HepG2 (cell line): ENCODE data around the gene SH2D3A. TPM values are rescaled to one million over a fixed set of nuclear protein-coding genes. Genes with fewer than 3 reads are reported as not detected.
A peak's percentile ranks its signal among the peaks of the same experiment; 100 is the strongest.

Source experiments
- ATAC-seq: fragments of 200-7000 bp; cut with Tn5 transposase; 3 replicates; pipeline ENCODE4 v1.9.1; 2020; ENCODE audit warnings: mild to moderate bottlenecking, moderate library complexity
- BruUV-seq: library from RNA; stranded (reverse); fragments of 400-500 nt; replicated peaks from 2 replicates; lab custom pipeline; 2021; lab: Mats Ljungman, UMichigan
- CTCF ChIA-PET: fragments of 300-600 bp; formaldehyde crosslinking; extraction: SDS; loops from one replicate; lab custom pipeline; 2021; ENCODE audit warnings: low total read pairs, inconsistent platforms, low intra/inter-chr PET ratio; lab: Yijun Ruan, JAX
- POLR2A ChIA-PET: fragments of 350-600 bp; sonication (Branson Sonifier 250); formaldehyde crosslinking; loops from one replicate; lab custom pipeline; 2020; ENCODE audit warnings: antibody characterized with exemption, inconsistent platforms; lab: Yijun Ruan, JAX
- DNase-seq: peaks from one replicate; pipeline ENCODE4 v3.0.0-alpha.2; 2015; ENCODE audit warnings: low spot score
- FAIRE-seq: peaks from 3 replicates; lab custom pipeline; 2011; peaks lifted over from hg19 to GRCh38; lab: Jason Lieb, UNC
- H2AFZ ChIP-seq: one replicate; pipeline ENCODE4 v1.6.1; 2011; ENCODE audit warnings: low read length, inconsistent platforms
- H3K27ac ChIP-seq: fragments of 300-600 bp; 3 replicates; pipeline ENCODE4 v1.8.0; 2011; ENCODE audit warnings: mixed run types, mild to moderate bottlenecking, mixed read lengths, low read length, inconsistent platforms; ENCODE audit not compliant: insufficient read depth; ENCODE audit errors: extremely low read length
- H3K27me3 ChIP-seq, 2 experiments: fragments of 200-600 bp in 1 of 2; 2 replicates in 1 of 2; 3 replicates in 1 of 2; pipeline versions ENCODE4 v1.6.0 to v1.8.0; 2011; ENCODE audit warnings: low read length in 2 of 2, mild to moderate bottlenecking in 2 of 2, moderate library complexity in 2 of 2, inconsistent platforms in 1 of 2; ENCODE audit not compliant: insufficient read depth in 2 of 2, control insufficient read depth in 1 of 2
- H3K36me3 ChIP-seq, 2 experiments: fragments of 200-600 bp in 1 of 2; replicated peaks in 1 of 2; 2 replicates in 1 of 2; 3 replicates in 1 of 2; pipeline versions ENCODE4 v1.5.1 to v1.8.0; 2011; ENCODE audit warnings: low read length in 2 of 2, inconsistent platforms in 1 of 2; ENCODE audit not compliant: insufficient read depth in 2 of 2, control insufficient read depth in 1 of 2
- H3K4me1 ChIP-seq: 2 replicates; pipeline ENCODE4 v1.5.1; 2012; ENCODE audit warnings: low read length, inconsistent platforms; ENCODE audit not compliant: insufficient read depth
- H3K4me2 ChIP-seq: 2 replicates; pipeline ENCODE4 v1.6.0; 2011; ENCODE audit warnings: low read depth, low read length, inconsistent platforms
- H3K4me3 ChIP-seq, 3 experiments: fragments of 200-600 bp in 1 of 3; sonication (generic), shearing (Covaris generic) in 1 of 3; replicated peaks in 1 of 3; 2 replicates each; pipeline ENCODE4 v1.5.1; 2011 to 2016; ENCODE audit warnings: low read length in 3 of 3, inconsistent platforms in 2 of 3, low read depth in 2 of 3, mild to moderate bottlenecking in 2 of 3, control low read depth in 1 of 3, mixed read lengths in 1 of 3; ENCODE audit not compliant: insufficient read depth in 1 of 3
- H3K79me2 ChIP-seq: one replicate; pipeline ENCODE4 v1.6.1; 2011; ENCODE audit warnings: low read length, inconsistent platforms; ENCODE audit not compliant: insufficient read depth
- H3K9ac ChIP-seq: 2 replicates; pipeline ENCODE4 v1.6.0; 2011; ENCODE audit warnings: mild to moderate bottlenecking, low read depth, low read length, inconsistent platforms; ENCODE audit not compliant: insufficient read depth
- H3K9me3 ChIP-seq: 2 replicates; pipeline ENCODE4 v1.5.1; 2012; ENCODE audit warnings: mild to moderate bottlenecking, low read length
- H4K20me1 ChIP-seq: 2 replicates; pipeline ENCODE4 v1.6.0; 2011; ENCODE audit warnings: inconsistent platforms, mild to moderate bottlenecking, low read length, moderate library complexity; ENCODE audit not compliant: insufficient read depth
- ARID2 ChIP-seq: sonication (generic); formaldehyde crosslinking; IDR thresholded peaks from 2 replicates; pipeline ENCODE4 v1.8.1; 2022; ENCODE audit warnings: mild to moderate bottlenecking, missing genetic modification reagents, borderline replicate concordance
- KDM6A ChIP-seq: IDR thresholded peaks from 2 replicates; pipeline ENCODE4 v1.6.1; 2016; ENCODE audit warnings: low read depth
- MED13 ChIP-seq: sonication (generic); formaldehyde crosslinking; IDR thresholded peaks from 2 replicates; pipeline ENCODE4 v1.5.0; 2020; ENCODE audit warnings: missing genetic modification reagents
- MIER2 ChIP-seq: IDR thresholded peaks from 2 replicates; pipeline ENCODE4 v1.6.1; 2016; ENCODE audit warnings: missing biosample characterization, missing genetic modification reagents
- RBFOX2 ChIP-seq: fragments of 200-400 bp; formaldehyde crosslinking; IDR thresholded peaks from 2 replicates; pipeline ENCODE4 v1.6.1; 2017; ENCODE audit warnings: low read depth, mild to moderate bottlenecking, low read length
- REPIN1 ChIP-seq: sonication (generic); formaldehyde crosslinking; IDR thresholded peaks from 2 replicates; pipeline ENCODE4 v1.8.0; 2022; ENCODE audit warnings: missing genetic modification reagents, low read depth, mild to moderate bottlenecking, borderline replicate concordance
- SRSF9 ChIP-seq: fragments of 200-400 bp; formaldehyde crosslinking; IDR thresholded peaks from 2 replicates; pipeline ENCODE4 v1.6.1; 2018; ENCODE audit warnings: borderline replicate concordance, mild to moderate bottlenecking, low read depth, low read length; ENCODE audit not compliant: insufficient read depth, poor library complexity, severe bottlenecking
- ZFX ChIP-seq: sonication (generic); formaldehyde crosslinking; IDR thresholded peaks from 2 replicates; pipeline ENCODE4 v1.4.0; 2020; ENCODE audit warnings: mild to moderate bottlenecking, low read depth, missing genetic modification reagents, moderate library complexity
- ZNF292 ChIP-seq: sonication (generic); formaldehyde crosslinking; IDR thresholded peaks from 2 replicates; pipeline ENCODE4 v1.8.1; 2022; ENCODE audit warnings: mild to moderate bottlenecking, low read depth, missing genetic modification reagents, borderline replicate concordance
- ZNF354B ChIP-seq: sonication (generic); formaldehyde crosslinking; IDR thresholded peaks from 2 replicates; pipeline ENCODE4 v1.8.0; 2022; ENCODE audit warnings: mild to moderate bottlenecking, missing genetic modification reagents
- ZNF446 ChIP-seq: sonication (generic); formaldehyde crosslinking; IDR thresholded peaks from 2 replicates; pipeline ENCODE4 v1.5.0; 2020; ENCODE audit warnings: mild to moderate bottlenecking, missing genetic modification reagents
- ZNF577 ChIP-seq: sonication (generic); formaldehyde crosslinking; IDR thresholded peaks from 2 replicates; pipeline ENCODE4 v1.4.0; 2020; ENCODE audit warnings: mild to moderate bottlenecking, low read depth, missing genetic modification reagents, borderline replicate concordance
- ZNF605 ChIP-seq: sonication (generic); formaldehyde crosslinking; IDR thresholded peaks from 2 replicates; pipeline ENCODE4 v1.8.0; 2022; ENCODE audit warnings: mild to moderate bottlenecking, missing genetic modification reagents
- ZNF816 ChIP-seq: sonication (generic); formaldehyde crosslinking; IDR thresholded peaks from 2 replicates; pipeline ENCODE4 v1.8.0; 2022; ENCODE audit warnings: missing genetic modification reagents, mild to moderate bottlenecking, borderline replicate concordance
- WGBS: methylation state at CpG from one replicate; pipeline ENCODE4 v1.1.6; 2017; ENCODE audit warnings: low lambda C conversion rate; 5-methylcytosine and 5-hydroxymethylcytosine counted together
- in situ Hi-C: cut with HindIII; loops from 2 replicates; pipeline ENCODE4 v1.10.0; 2017; ENCODE audit warnings: low pct_unique_long_range_greater_than_20kb; ENCODE audit not compliant: extremely low pct_ligation_motif_present
- intact Hi-C: fragments of 100-400 bp; cut with micrococcal nuclease; formaldehyde crosslinking; loops from one replicate; pipeline ENCODE4 v1.10.0; 2022; ENCODE audit not compliant: unreplicated experiment
- polyA plus RNA-seq, 8 experiments: library from polyadenylated mRNA; depleted of rRNA in 3 of 8; stranded (reverse) in 7 of 8; unstranded in 1 of 8; fragments of >200 nt; fragmentation: Illumina TruSeq in 4 of 8; extraction: Trizol in 4 of 8; gene quantifications; 2 replicates each; pipeline versions ENCODE4 v1.2.1 to v1.2.3, GENCODE V29; 2011 to 2016; ENCODE audit warnings: low read depth in 4 of 8, missing spikeins in 1 of 8, mixed read lengths in 1 of 8; ENCODE audit not compliant: insufficient read depth in 1 of 8
- total RNA-seq, 5 experiments: library from RNA; depleted of rRNA; stranded (reverse); fragments of >200 nt; fragmentation: Illumina TruSeq; extraction: Trizol; gene quantifications; 2 replicates each; pipeline ENCODE4 v1.2.3, GENCODE V29; 2016; ENCODE audit warnings: low read depth in 1 of 5
- TF ChIP-seq, protein P1 (sequence below): sonication (generic); formaldehyde crosslinking; IDR thresholded peaks from 2 replicates; pipeline ENCODE4 v1.4.0; 2020; ENCODE audit warnings: missing genetic modification reagents
- TF ChIP-seq, protein P2 (sequence below): sonication (generic); formaldehyde crosslinking; conservative IDR thresholded peaks from 2 replicates; pipeline ENCODE4 v1.4.0; 2020; ENCODE audit warnings: missing genetic modification reagents
- TF ChIP-seq, protein P3 (sequence below): IDR thresholded peaks from 2 replicates; pipeline ENCODE4 v1.6.1; 2016
- TF ChIP-seq, protein P4 (sequence below): sonication (generic); formaldehyde crosslinking; IDR thresholded peaks from 2 replicates; pipeline ENCODE4 v1.4.0; 2020; ENCODE audit warnings: missing genetic modification reagents

The SH2D3A gene
- total and polyA plus RNA-seq, 2 of the 13 experiments (the other 11 are each of a cell fraction or from before 2014, with no cell fraction given) = 1.0 to 2.2 TPM

DNA sequence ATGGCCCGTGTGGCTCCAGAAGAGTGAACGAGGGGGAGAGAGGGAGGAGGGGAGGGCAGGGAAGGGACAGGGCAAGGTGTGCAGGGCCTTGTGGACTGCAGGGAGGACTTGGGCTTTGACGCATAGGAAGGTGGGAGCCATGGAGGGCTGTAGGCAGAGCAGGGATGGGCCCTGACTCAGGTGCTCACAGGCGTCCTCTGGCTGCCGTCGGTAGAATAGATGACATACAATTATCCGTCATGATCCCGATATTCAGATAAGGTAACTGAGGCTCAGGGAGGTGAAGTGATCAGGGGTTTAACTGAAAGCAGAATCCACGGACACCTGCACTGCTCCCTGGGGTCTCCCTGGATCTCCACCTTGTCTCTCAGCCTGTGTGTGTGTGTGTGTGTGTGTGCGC is 50.2 kb downstream of the SH2D3A start:
- peak overlapping the region in 1 of 3 experiments; percentile 17; a peak in 1 of 6 replicates for H3K4me3 ChIP-seq
- no peak for TF ChIP-seq ZNF605
- no peak for TF ChIP-seq MIER2 (CRISPR knock-in tag)
- TF ChIP-seq RBFOX2 = peak; percentile 51
- no peak for TF ChIP-seq SRSF9
- TF ChIP-seq REPIN1 (CRISPR knock-in tag) = no peak
- TF ChIP-seq ZNF292 (CRISPR knock-in tag) = no peak
- no peak for TF ChIP-seq ARID2 (CRISPR knock-in tag)
- TF ChIP-seq, protein P1, sequence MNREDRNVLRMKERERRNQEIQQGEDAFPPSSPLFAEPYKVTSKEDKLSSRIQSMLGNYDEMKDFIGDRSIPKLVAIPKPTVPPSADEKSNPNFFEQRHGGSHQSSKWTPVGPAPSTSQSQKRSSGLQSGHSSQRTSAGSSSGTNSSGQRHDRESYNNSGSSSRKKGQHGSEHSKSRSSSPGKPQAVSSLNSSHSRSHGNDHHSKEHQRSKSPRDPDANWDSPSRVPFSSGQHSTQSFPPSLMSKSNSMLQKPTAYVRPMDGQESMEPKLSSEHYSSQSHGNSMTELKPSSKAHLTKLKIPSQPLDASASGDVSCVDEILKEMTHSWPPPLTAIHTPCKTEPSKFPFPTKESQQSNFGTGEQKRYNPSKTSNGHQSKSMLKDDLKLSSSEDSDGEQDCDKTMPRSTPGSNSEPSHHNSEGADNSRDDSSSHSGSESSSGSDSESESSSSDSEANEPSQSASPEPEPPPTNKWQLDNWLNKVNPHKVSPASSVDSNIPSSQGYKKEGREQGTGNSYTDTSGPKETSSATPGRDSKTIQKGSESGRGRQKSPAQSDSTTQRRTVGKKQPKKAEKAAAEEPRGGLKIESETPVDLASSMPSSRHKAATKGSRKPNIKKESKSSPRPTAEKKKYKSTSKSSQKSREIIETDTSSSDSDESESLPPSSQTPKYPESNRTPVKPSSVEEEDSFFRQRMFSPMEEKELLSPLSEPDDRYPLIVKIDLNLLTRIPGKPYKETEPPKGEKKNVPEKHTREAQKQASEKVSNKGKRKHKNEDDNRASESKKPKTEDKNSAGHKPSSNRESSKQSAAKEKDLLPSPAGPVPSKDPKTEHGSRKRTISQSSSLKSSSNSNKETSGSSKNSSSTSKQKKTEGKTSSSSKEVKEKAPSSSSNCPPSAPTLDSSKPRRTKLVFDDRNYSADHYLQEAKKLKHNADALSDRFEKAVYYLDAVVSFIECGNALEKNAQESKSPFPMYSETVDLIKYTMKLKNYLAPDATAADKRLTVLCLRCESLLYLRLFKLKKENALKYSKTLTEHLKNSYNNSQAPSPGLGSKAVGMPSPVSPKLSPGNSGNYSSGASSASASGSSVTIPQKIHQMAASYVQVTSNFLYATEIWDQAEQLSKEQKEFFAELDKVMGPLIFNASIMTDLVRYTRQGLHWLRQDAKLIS (CRISPR knock-in tag) = no peak
- no peak for TF ChIP-seq ZNF816
- TF ChIP-seq ZNF577 (CRISPR knock-in tag) = no peak
- TF ChIP-seq, protein P2, sequence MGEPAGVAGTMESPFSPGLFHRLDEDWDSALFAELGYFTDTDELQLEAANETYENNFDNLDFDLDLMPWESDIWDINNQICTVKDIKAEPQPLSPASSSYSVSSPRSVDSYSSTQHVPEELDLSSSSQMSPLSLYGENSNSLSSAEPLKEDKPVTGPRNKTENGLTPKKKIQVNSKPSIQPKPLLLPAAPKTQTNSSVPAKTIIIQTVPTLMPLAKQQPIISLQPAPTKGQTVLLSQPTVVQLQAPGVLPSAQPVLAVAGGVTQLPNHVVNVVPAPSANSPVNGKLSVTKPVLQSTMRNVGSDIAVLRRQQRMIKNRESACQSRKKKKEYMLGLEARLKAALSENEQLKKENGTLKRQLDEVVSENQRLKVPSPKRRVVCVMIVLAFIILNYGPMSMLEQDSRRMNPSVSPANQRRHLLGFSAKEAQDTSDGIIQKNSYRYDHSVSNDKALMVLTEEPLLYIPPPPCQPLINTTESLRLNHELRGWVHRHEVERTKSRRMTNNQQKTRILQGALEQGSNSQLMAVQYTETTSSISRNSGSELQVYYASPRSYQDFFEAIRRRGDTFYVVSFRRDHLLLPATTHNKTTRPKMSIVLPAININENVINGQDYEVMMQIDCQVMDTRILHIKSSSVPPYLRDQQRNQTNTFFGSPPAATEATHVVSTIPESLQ (CRISPR knock-in tag) = no peak
- TF ChIP-seq, protein P3, sequence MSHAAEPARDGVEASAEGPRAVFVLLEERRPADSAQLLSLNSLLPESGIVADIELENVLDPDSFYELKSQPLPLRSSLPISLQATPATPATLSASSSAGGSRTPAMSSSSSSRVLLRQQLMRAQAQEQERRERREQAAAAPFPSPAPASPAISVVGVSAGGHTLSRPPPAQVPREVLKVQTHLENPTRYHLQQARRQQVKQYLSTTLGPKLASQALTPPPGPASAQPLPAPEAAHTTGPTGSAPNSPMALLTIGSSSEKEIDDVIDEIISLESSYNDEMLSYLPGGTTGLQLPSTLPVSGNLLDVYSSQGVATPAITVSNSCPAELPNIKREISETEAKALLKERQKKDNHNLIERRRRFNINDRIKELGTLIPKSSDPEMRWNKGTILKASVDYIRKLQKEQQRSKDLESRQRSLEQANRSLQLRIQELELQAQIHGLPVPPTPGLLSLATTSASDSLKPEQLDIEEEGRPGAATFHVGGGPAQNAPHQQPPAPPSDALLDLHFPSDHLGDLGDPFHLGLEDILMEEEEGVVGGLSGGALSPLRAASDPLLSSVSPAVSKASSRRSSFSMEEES (CRISPR knock-in tag) = no peak
- TF ChIP-seq ZNF446 (CRISPR knock-in tag) = no peak
- no peak for TF ChIP-seq MED13 (CRISPR knock-in tag)
- TF ChIP-seq, protein P4, sequence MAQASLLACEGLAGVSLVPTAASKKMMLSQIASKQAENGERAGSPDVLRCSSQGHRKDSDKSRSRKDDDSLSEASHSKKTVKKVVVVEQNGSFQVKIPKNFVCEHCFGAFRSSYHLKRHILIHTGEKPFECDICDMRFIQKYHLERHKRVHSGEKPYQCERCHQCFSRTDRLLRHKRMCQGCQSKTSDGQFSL (CRISPR knock-in tag) = no peak
- TF ChIP-seq ZNF354B (CRISPR knock-in tag) = no peak
- no peak for TF ChIP-seq ZFX (CRISPR knock-in tag)
- TF ChIP-seq KDM6A (CRISPR knock-in tag) = no peak

More for the DNA sequence above, 50.2 kb downstream of the SH2D3A start:
- no peak overlapping the region for H3K27ac ChIP-seq
- H4K20me1 ChIP-seq = peaks cover 72% of the 10 kb centered on the region
- in situ Hi-C loops (no loop called here), intact Hi-C loops (no loop called here)
- CTCF ChIA-PET = no interaction called here
- H3K79me2 ChIP-seq = peaks cover 23% of the 10 kb centered on the region
- peaks cover 0 to 7% of the 10 kb centered on the region in 2 experiments; a peak in 1 of 5 replicates for H3K27me3 ChIP-seq
- FAIRE-seq (no peak), DNase-seq (no peak), ATAC-seq (no peak)
- POLR2A ChIA-PET = interaction anchor here (2.2 to 3.2 kb wide), 3 partner anchors 12 to 36 kb away, joined by 13 to 24 read pairs (median 17); partner anchors contain the start of gene GPR108
- peak overlapping the region; percentile 52; the same call in 1 of the 2 replicates for H3K4me2 ChIP-seq
- 93% methylated on average over 10 of the region's 10 CpGs for WGBS
- no TSS peak for BruUV-seq
- no peak overlapping the region for H3K9ac ChIP-seq
- H3K4me1 ChIP-seq = peaks cover 53% of the 10 kb centered on the region
- H3K9me3 ChIP-seq = no peaks in the 10 kb centered on the region
- no peak overlapping the region for H2AFZ ChIP-seq
- peaks cover 28 to 43% of the 10 kb centered on the region in 2 experiments for H3K36me3 ChIP-seq
